ENCODE data around the gene UBTD2. TPM values are rescaled to one million over a fixed set of nuclear protein-coding genes. Genes with fewer than 3 reads are reported as not detected.

UBTD2 gene
- total RNA-seq, 1 experiment from 2014 or later = 42.6 TPM

GRCh38 chr5:172255444-172255843 is 28.1 kb downstream of the UBTD2 start:
- no peaks in the 10 kb centered on the region for H3K23me2 ChIP-seq (ENCODE audit: insufficient read length, low read depth, low read length, poor library complexity, severe bottlenecking)
- no peak overlapping the region for H4K5ac ChIP-seq (ENCODE audit: insufficient read length, low read depth, low read length)
- Mint-ChIP-seq H3K36me3 (ENCODE audit: insufficient read depth in 1 of 3, low read depth in 3 of 3) (peaks cover 58 to 83% (median 61%) of the 10 kb centered on the region in 3 experiments), H3K9me3 (peaks cover 22 to 31% of the 10 kb centered on the region in 2 experiments), H3K27ac (no peak overlapping the region), H3K27me3 (ENCODE audit: low read depth) (no peaks in the 10 kb centered on the region), H3K4me1 (no peaks in the 10 kb centered on the region), H3K4me3 (no peak overlapping the region)
- H2AK5ac ChIP-seq (ENCODE audit: insufficient read length, low read length) = no peak overlapping the region
- WGBS (ENCODE audit: extremely low coverage, insufficient read length, low lambda C conversion rate) = no CpG with 5 or more reads among the region's 23 CpGs
- H4K20me1 ChIP-seq (ENCODE audit: control insufficient read depth, insufficient read depth, insufficient read length) = no peaks in the 10 kb centered on the region
- TF ChIP-seq CTCF (conservative IDR thresholded peaks at IDR 0.05) = no peak
- H3K79me2 ChIP-seq (ENCODE audit: insufficient read depth, low read length) = no peaks in the 10 kb centered on the region
- H3K4me2 ChIP-seq (ENCODE audit: insufficient read depth, insufficient read length, low read length) = no peak overlapping the region
- no peak overlapping the region for H2AFZ ChIP-seq (ENCODE audit: low read length)
- no peaks in the 10 kb centered on the region for H3K27me3 ChIP-seq (ENCODE audit: insufficient read depth, low read length)
- H2BK12ac ChIP-seq (ENCODE audit: insufficient read length, low read depth, low read length) = no peak overlapping the region
- no peak overlapping the region for H2BK5ac ChIP-seq (ENCODE audit: insufficient read length, low read length)
- H3K18ac ChIP-seq (ENCODE audit: insufficient read length, low read depth, low read length) = no peak overlapping the region
- H4K91ac ChIP-seq (ENCODE audit: insufficient read length, low read depth, low read length) = no peak overlapping the region
- DNase-seq = no peak
- H3K23ac ChIP-seq (ENCODE audit: insufficient read length, low read depth, low read length) = no peak overlapping the region
- H3K79me1 ChIP-seq (ENCODE audit: insufficient read depth, low read depth, low read length, poor library complexity, severe bottlenecking) = peaks cover 3% of the 10 kb centered on the region
- no peaks in the 10 kb centered on the region for H3K4me1 ChIP-seq (ENCODE audit: insufficient read depth, low read length)
- H3K56ac ChIP-seq (ENCODE audit: insufficient read length, low read depth, low read length) = no peak overlapping the region
- no peak overlapping the region for H3K27ac ChIP-seq (ENCODE audit: insufficient read length, low read depth, low read length)
- no peak overlapping the region for H2BK120ac ChIP-seq (ENCODE audit: low read depth, low read length, poor library complexity, severe bottlenecking)
- H3K9ac ChIP-seq (ENCODE audit: extremely low read depth, insufficient read length, low read length) = no peak overlapping the region
- no peak overlapping the region for H2BK15ac ChIP-seq (ENCODE audit: low read depth, low read length)
- H3T11ph ChIP-seq (ENCODE audit: low read length) = no peak overlapping the region
- no peaks in the 10 kb centered on the region for H3K9me3 ChIP-seq (ENCODE audit: control insufficient read depth, low read depth, low read length)
- no peak overlapping the region for H4K8ac ChIP-seq (replicated peaks; ENCODE audit: insufficient read length, low read depth, low read length)
- H3K4ac ChIP-seq (ENCODE audit: low read depth, low read length) = no peak overlapping the region
- no peak overlapping the region for H2BK20ac ChIP-seq (ENCODE audit: low read depth, low read length, poor library complexity, severe bottlenecking)
- H3K14ac ChIP-seq (ENCODE audit: insufficient read depth, low read length) = no peak overlapping the region
